Hindlimb muscle (tissue), 1 donor: ENCODE data around the gene MYO5B. TPM values are rescaled to one million over a fixed set of nuclear protein-coding genes. Genes with fewer than 3 reads are reported as not detected.

Experiments used
- DNase-seq: peaks from one replicate; pipeline ENCODE4 v3.0.0-alpha.2; 2013
- polyA plus RNA-seq: library from polyadenylated mRNA; unstranded; fragments of 120-200 nt; gene quantifications from one replicate; pipeline ENCODE4 v1.2.1, GENCODE V29; 2013; ENCODE audit not compliant: insufficient read length

MYO5B gene
- polyA plus RNA-seq, 1 donor: 1.7 TPM

DNA sequence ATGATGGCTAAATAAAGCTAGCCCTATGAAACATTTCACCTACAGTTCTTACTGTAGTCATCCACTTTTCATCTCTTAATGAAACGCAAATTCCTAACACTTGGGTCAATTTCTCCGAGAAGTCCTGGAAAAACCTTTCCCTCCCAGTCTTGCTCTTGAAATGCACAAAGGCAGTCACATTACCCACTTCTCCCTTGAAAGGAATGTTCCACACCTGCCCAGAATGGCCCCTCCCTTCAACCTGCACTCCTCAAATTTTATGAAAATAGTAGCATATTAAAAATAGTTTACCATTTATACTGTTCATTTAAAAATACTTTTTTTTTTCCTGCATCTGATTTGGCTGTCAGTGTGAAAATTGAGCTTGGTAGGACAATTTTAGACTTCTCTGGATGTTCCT is 316.9 kb downstream of the MYO5B start:
- no peak for DNase-seq

DNA sequence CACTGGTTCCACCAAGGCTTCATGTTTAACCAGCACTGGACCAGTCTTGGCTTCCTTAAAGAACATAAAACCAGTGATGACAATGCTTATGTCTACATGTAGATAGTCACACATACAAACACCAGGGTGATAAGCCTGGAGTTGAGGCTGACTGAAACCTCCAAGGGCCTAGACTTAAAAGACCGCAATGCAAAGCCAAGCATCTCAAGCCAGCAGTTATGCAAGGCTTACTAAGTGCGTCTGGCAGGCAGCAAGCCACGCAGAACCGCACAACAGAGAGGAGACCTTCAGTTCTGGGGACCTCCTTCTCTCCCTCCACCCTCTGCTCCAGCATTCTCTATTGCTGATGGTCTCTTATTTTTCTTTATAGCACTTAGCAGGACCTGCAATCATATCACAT is 318.4 kb downstream of the MYO5B start:
- no peak for DNase-seq

DNA sequence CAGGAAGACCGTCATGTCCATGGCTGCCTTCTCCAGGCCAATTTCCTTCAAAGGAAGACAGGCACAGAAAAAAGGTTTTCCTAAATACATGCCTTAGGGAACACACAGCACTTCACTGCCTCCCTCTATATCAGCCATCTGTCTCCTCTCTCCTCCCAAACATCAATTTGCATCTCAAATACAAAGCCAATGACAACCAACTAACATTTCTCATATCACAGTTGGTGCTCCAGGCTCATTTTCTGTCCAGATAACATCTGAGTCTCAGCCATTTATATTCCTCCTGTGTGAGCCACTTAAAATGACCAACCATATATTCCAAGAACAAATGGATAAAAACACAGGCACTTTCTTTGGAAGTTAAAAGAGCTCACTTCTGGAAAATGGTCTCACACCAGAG is 319.2 kb downstream of the MYO5B start:
- no peak for DNase-seq

DNA sequence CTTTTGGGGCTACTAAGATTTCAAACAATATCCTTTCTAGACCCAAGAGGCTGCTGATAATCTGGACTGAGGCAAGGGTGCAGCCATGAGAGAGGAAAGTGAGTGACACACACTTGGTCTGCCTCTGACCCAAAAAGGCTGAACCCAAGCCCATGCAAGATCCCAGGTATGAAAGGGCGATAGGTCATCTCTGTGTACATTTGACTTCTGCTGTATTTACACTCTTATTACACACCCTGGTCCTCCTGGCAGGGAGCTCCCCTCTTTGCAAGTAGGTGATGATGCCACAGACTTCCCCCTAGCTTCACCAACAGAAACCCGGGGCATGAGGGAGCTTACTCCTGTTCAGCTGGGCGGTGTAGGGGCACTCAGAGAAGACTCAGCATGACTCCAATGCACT is 319.8 kb downstream of the MYO5B start:
- no peak for DNase-seq

DNA sequence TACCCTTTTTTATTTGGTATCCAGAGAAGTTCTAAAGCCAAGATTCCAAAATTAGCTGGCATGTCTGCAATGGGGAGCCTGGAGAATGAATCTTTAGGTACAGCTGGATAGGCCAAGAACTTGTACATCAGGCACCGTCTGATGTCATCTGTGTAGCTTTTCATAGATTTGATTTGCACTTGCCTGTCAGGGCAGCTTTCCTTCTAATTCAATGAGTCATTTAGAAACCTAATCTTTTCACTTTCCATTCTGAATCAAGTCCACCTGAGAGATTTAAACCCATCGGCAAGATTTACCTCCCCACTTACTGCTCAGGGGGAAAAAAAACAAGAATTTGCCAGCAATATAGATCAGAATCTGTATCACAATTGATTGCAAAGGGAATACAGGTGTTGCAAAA is 320.7 kb downstream of the MYO5B start:
- DNase-seq: no peak

DNA sequence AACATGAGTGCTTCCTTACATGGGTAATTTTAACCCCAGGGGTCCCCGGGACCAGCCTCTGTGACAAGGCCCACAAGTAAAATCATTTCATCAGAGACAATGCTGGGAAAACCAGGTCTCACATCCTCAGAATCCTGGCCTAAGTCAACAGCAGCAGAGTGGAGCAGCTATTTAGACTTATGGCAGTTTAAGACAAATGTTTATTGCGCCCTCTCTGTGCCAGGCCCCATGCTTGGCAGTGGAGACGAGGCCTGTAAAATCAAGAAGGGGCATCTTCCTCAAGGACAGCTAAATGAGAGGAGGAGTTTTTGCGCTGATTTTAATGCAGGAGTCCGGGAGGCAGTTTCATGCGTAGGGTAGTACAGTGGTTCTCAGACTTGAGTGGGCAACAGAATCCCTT is 325.6 kb downstream of the MYO5B start:
- no peak for DNase-seq

DNA sequence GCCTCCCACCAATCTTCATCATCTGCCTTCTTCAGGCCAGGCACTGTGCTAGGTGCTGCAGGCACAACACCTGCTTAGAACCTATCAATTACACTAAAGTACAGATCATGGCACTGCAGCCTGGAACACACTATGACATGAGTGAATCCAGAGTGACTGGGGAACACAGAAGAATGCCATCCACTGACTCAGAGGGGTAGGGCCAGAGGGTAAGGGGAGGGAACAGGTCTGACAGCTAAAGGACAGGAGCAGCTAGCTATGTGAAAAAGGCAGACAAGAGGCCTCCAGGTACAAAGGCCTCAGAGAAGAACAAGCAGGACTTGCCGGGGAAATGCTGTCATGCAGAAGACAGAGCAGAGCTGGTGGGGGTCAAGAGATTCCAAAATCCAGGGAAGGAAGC is 328.3 kb downstream of the MYO5B start:
- DNase-seq: no peak

DNA sequence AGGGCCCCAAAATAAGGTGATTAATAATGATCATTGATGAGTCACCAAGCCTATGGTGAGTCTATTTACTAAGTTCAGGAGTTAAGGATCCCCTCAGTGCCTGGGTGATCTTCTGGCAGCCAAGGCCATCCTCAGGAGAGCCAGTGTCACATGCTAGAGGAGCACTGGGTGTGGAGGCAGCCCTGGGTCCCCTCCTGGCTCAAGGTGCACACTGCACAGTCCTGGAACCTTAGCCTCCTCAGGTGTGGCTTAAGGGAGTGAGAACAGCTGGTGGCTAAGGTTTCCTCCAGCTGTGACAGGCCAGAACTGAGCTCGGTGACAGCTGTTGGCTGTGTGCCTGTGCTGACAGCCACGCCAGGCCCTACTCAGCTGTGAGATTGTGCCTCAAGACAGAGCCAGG is 329.5 kb downstream of the MYO5B start:
- DNase-seq: no peak

DNA sequence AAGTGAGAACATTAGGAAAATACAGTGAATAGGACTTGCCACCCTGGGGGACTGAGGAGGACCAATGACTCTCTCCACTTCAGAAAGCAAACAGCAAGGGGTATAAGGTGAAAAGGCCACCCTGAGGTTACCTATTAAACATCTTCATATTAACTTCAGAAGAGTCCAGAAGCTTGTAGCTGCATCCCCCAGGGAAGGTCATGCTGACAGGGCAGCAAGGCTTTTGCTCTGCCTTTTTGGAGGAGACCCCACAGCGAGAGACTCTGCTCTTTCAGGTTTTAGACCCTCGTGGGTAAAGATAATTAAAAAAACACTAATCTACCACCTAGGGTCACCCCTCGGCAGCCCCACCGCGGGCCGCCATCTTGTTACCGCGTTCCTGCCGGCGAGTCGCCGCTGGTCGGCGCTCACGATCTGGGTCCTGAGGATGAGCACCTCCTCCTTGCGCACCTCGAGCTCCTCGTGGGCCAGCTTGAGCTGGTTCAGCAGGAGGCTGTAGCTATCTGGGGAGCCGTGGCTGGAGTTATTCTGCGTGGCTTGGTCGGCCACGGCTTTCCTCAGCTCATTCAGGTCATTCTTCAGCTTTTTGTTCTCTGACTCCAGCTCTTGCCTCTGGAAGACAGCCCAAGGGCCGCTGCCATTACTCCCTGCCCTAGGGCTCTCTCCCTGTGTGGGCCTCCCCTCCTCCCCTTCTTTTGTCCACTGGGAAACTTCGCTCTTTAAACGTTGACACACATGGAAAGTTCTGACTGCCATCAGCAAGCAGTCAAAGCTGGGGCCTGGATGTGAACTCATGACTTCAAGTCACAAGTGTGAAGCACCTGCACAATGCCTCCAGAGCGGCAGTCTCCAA is 331.0 kb downstream of the MYO5B start:
- DNase-seq: no peak

DNA sequence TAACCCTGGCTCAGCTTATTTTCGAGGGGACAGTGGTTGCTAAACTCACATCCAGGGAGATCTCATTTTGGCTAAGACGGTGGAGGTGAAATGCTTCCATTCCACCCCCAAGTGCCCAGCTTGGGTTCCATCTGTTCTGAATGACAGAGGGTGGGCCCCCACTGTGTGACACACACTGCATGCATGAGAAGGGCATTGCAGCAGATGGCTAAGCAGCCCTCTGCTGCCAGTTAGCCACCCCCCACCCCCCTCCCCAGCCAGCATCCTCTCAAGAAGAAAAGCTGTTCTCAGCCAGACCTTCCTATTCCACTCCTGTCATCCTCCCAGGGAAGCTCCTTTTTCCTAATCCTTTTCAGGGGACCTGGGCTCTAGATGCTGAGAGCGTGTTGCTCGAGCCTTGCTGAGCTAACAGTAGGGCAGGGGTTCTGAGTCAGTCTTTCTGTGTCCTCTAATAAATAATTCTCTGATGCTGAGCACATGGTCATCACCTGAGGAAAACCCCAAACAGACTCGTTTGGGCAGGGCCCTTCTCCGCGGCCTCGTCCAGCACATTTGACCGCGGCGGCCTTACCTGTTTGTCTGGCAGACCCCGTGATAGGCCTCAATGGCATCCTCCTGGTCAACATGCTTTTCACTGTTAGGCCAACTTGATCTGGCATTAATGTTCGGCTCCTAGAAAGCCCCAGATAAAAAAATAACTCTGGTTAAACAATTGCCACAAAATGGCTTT is 332.1 kb downstream of the MYO5B start:
- no peak for DNase-seq

DNA sequence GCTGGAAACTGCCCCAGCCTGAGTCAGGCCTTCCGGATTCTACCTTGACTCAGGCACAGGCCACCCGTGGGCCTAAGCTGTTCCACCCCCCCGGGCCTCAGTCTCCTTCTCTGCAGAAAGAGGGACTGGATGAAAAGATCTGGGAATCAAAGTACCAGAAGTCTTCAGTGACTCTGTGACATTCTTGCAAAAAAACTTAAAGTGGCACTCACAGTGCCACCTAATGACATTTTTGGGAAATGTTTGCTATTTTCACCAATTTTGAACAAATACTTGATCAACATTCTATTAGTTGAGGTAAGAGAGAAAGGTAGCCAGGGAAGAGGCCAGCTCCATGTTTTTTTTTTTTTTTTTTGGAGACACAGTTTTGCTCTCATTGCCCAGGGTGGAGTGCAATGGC is 333.3 kb downstream of the MYO5B start:
- DNase-seq: no peak

DNA sequence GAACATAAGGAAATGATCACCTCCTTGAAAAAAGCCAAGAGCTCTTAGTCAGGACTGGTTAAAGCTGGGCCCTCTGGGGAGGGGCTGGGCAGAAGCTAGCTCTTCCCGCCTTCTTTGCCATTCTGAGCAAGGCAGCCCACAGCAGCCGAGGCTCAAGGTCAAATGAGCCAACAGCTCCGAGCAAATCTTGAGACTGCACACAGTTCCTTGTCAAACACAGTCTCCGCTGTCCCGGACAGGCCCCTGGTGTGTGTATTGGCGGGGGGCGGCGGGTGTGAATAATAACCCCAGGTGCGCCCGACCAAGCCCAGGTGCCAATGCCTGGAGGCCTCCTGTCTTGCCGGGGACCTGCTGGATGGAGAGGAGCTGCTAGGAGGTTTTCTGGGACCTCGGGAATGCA is 335.2 kb downstream of the MYO5B start:
- DNase-seq: no peak

DNA sequence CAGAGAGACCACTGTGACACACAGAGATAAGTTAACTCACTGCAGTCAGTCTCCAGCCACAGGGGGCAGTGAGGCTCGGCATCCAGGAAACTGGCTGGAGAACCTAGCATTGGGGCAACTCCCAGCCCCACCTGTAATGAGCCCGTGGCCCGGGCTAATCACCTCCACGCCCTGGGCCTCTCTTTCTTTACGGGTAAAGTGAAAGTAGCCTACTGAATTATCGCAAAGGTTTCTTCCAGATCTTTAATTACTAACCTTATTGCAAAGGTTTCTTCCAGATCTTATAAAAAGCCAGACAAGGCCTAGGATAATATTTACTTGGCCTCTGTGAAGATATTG is 336.0 kb downstream of the MYO5B start:
- DNase-seq: no peak

DNA sequence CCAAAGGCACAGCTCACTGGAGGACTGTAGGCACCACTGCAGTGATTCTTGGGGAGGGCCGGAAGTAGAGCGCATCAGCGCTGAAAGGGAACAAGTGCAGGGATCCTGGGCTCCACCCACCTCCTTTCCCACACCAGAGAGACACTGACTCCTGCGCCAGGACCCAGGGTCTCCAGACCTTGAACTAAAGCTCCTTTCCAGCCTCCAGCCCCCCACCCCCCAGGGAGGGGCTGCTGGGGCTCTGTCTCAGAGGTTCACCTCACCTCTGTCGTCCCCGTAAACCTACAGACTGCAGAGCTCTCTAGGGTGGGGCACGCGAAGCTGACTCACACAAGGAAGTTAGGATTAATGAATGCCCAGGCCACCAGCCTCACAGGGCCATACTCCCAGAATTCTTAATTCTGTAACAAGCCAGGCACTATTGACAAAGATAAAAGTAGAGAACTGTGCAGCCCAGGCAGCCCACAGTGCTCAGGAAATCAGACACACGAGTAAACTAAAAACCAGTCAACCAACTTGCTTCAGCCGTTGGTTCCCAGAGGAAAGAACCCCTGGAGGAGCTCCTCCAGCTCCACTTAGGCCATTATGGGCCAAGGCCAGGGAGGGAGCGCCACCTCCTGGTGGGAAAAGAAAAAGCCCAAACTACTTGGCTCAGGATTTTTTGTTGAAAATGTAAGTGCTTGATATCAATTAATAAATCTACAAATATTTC is 336.5 kb downstream of the MYO5B start:
- DNase-seq: peak; percentile 52

DNA sequence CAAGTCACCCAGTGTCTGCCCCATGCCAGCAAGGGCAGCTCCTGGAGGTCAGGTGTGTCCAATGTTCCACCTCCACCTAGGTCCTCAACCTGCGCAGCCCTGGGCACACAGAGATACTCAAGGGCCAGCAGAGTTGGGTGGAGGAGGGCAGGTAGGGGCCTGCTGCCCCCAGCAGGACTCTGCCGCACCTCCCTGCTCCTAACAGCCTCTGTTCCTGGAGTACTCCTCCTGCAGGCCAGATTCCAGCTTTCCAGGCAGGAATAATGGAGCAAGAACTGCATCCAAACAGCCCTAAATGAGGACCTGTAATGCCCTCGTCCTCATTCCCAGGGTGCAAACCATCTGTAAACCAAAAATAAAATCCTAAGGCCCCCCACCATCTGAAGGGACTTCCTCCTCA is 337.2 kb downstream of the MYO5B start:
- DNase-seq: no peak

DNA sequence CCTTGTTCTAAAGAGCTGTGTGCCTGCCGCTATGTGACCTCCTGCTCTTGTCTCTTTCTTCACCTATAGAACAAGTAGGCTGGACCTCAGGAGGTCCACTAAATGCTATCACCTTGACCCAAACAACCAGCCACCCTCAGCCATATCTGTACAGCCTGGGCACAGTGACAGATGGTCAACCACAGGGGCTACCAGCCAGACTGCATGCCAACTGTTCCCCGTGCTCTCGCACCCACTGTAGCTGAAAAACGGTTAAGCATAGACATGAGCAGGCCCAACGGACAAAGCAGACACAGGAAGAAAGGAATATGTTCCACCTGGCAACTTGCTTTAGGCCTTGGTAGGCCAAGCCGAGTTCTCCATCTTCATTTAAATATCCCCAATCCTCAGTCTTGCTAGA is 338.5 kb downstream of the MYO5B start:
- DNase-seq: no peak

DNA sequence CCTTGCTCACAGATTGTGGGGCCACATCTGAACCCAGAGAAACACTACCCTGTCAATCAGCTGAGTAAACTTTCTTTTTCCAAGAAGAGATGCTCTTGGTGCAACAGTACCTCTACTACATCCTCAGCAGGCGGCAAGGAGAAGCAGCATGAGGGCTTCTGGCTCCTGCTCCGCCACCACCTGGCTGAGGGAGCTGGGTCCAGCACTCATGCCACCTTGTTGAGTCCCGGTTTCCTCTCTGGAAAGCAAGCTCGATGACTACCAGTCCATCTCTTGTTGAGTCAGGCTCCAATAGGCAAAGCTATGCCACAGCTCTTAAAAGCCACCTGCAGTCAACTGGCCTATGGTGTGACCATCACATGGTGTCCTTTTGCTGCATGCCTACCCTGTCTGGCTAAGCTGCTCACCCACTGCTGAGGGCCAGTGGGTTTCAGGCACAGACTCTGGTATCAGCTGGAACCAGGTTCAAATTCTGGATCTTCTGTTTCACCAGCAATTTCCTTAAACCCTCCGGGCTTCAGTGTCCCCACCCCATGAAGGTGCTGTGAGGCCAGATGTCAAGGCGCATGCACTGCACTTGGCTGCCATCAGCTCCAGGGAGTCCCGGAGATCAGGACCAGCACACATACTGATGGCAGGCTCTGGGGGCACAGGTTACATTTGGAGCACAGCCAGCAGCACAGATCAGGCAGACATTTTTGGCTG is 339.1 kb downstream of the MYO5B start:
- no peak for DNase-seq

DNA sequence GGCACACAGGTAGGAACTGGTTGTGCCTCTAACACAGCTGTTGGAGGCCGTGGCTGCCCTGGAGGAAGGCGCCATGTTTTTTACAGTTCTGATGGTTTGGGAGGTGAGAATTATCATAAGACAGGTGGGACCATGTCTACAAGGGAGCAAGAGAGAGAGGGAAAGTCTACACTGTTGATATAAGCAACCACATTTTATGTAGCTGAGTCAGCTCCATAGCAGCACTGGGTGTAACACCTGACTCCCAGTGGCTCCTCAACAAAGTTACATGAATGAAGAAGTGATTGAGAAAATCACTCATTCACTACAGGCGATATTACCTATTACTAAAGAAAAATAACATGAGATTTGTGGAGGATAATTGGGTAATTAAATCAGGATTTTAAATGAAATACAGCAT is 340.3 kb downstream of the MYO5B start:
- no peak for DNase-seq

DNA sequence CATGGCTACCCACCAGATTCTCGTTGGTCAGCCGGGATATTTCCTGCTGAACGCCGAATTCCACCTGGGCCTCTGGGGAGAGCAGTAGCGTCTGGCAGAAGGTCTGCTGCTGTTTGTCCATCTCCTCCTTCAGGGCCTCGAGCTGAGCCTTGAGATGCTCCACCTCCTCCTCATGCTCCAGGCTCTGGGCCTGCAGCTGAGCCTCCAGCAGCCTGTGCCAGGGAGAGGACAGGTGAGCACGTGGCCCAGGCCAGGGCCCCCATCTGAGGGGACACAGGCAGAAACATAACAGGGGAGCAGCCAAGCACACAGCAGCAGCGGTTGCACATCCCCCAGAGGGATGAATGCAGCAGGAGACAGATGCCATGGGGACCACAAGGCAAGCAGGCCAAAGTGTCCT is 341.5 kb downstream of the MYO5B start:
- DNase-seq: no peak

DNA sequence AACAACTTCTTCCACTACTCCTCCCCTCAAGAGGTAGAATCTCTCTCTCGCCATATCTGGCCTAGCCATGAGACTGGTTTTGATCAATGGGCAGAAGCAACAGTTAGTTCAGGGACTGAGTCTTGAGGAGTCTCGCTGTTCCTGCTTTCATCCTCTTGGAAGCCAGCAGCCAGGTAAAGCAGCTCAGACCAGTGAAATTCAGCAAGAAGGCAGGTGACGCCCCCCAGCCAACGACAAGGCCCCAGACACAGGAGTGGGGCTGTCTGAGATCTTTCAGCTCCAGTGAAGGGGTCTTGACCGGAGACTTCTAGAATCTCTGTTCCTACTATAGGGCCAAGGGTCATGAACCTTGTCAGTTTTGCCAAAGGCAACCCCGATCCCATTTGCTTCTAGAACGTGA is 341.9 kb downstream of the MYO5B start:
- no peak for DNase-seq

DNA sequence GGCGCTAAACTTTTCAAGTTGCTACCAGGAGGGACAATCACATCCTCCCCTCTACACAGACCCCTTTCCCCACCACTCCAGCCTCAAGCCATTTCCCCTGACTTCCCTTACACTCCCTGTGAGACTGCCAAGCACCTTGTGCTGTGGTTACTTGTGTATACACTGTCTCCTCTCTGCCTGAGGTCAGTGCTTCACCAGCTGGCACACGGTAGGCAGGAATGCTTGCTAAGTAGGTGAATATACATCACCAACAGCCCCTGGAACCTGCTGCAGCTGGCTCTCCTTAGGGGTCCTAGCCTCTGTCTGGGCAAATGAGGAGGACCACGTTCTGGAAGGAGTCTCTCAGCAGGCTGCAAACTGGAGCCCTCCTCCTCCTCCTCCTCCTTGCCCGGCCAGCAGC is 343.3 kb downstream of the MYO5B start:
- DNase-seq: no peak

DNA sequence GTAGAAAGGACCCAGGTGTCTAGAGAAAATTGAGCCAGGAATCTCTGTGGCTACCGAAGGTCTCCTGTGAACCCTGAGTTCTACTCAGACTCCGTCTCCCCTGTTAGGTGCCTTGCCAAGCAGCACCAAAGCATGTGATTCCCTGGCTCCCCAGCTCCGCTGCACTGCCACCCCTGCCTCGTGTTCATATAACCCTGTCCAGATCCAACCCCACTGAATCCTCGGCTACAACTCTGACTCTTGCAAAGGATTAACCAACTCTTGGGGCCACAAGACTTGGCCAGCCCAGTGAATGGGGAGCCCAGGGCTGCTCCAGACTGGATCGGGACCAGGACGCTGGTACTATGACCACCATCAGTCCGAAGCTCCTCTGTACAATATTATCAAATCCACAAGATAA is 344.3 kb downstream of the MYO5B start:
- no peak for DNase-seq
